ENCODE measurements around the gene TSPAN9.

DNA sequence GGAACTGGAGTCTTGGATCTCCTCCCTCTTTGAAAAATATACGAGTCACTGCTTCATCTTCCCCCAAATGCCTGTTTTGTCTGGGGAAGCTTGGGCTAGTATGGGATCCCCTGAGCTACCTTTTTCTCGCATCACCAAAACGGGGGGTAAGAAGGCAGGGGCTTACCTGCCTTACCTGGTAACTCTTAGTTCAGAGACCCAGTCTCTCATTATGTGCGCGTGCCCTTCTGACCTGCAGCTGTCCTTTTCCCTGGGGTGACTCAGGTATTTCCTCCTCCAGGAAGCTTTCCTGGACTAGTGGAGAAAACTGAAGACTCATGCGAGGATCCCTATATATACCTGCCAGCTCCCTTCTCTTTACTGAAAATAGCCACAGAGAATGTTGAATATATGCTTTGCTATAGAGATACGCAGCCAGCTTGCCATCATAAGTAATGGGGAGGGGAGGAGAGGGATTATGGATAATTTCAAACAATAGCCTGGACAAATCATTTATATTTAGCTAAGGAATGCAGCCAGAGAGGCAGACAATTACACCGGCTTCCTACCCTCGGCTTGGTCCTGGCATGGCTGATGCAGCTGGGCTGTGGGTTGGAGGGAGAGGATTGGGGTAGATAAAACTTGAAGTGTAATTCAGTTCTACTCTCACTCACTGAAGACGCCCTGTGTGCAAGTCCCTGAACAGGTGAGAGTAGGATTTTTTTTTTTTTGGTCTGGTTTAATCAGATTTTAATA is 1.1 kb downstream of the TSPAN9 start:
- TF ChIP-seq, protein P1, sequence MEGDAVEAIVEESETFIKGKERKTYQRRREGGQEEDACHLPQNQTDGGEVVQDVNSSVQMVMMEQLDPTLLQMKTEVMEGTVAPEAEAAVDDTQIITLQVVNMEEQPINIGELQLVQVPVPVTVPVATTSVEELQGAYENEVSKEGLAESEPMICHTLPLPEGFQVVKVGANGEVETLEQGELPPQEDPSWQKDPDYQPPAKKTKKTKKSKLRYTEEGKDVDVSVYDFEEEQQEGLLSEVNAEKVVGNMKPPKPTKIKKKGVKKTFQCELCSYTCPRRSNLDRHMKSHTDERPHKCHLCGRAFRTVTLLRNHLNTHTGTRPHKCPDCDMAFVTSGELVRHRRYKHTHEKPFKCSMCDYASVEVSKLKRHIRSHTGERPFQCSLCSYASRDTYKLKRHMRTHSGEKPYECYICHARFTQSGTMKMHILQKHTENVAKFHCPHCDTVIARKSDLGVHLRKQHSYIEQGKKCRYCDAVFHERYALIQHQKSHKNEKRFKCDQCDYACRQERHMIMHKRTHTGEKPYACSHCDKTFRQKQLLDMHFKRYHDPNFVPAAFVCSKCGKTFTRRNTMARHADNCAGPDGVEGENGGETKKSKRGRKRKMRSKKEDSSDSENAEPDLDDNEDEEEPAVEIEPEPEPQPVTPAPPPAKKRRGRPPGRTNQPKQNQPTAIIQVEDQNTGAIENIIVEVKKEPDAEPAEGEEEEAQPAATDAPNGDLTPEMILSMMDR (conservative IDR thresholded peaks at IDR 0.05; ENCODE audit: low read depth in 2 of 2), result no peak
- TF ChIP-seq ZNF331 (CRISPR knock-in tag; IDR thresholded peaks at IDR 0.05; ENCODE audit: low read depth) (no peak), EZH2 (IDR thresholded peaks at IDR 0.05; ENCODE audit: low read depth, unreplicated experiment) (no peak), JUNB (IDR thresholded peaks at IDR 0.05; ENCODE audit: unreplicated experiment) (no peak), POLR2AphosphoS5 (IDR thresholded peaks at IDR 0.05; ENCODE audit: low read depth) (no peak)
- TF ChIP-seq, protein P2, sequence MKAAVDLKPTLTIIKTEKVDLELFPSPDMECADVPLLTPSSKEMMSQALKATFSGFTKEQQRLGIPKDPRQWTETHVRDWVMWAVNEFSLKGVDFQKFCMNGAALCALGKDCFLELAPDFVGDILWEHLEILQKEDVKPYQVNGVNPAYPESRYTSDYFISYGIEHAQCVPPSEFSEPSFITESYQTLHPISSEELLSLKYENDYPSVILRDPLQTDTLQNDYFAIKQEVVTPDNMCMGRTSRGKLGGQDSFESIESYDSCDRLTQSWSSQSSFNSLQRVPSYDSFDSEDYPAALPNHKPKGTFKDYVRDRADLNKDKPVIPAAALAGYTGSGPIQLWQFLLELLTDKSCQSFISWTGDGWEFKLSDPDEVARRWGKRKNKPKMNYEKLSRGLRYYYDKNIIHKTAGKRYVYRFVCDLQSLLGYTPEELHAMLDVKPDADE (IDR thresholded peaks at IDR 0.05), result no peak
